Activated naive CD8-positive, alpha-beta T cell treated with anti-CD3 and anti-CD28 coated beads, Interleukin-2, amount 50 U/mL, for 16 hours (primary cell): ENCODE data around the gene PRR36.

ENCODE experiments used
- DNase-seq: peaks from one replicate; pipeline ENCODE4 v3.0.0-alpha.2; 2020; ENCODE audit warnings: low read depth, low spot score

The PRR36 gene

DNA sequence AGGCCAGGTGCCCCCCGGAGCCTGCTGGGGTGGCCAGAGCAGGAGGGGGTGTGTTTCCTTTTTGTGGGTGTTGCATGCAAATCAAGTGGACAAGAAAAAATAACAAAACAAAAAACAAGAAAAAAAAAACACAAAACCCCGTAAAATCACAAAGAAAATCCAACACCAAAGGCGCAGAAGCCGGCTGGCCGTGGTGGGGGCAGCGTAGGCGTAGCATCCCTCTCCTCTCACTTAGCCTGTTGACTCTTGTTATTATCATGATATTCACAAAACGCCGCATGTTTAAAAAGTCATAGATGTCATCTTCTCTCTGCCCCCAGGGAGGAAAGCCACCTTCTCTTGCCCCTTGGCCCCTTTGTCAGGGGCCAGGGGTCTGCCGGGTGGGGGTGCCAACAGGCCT, 39.5 kb upstream of the PRR36 start:
- DNase-seq = no peak

DNA sequence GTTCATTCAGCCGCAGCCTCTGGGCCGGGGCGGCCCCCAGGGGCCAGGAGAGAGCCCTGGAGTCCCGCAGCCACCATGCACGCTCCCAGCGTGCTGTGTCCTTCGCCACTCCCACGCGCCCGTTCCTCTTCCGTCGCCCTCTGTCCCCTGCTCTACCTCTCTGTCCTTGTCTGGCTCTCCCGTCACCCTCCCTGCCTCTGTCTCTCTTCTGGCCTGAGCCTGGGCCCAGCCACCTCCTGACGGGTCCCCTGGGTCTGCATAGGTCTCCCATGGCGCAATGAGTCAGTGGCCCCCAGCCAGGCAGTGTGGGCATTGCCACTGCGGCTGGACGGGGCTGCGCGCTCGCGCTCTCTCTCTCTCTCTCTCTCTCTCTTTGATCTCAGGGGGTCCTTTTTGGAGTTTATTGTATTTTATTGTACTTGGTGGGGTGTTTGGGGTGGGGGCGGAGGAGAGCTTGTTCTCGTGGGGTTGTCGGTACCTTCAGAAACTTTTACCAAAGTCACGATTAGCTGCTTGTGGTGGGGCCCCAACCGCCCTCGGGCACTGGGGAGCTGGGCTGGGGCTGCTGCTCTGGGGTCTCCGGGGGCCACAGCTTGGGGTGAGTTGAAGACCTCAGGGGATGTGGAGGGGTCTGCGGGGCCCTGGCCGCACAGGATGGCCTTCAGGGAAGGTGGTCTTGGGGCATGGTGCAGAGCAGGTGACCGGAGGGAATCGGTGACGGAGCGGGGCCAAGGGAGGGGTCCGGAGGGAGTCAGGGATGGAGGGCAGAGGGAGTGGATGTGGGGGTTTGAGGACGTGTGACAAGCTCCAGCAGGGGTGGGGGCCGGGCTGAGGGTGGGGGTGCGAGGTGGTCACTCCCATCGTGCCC, 38.7 kb upstream of the PRR36 start:
- DNase-seq = no peak

DNA sequence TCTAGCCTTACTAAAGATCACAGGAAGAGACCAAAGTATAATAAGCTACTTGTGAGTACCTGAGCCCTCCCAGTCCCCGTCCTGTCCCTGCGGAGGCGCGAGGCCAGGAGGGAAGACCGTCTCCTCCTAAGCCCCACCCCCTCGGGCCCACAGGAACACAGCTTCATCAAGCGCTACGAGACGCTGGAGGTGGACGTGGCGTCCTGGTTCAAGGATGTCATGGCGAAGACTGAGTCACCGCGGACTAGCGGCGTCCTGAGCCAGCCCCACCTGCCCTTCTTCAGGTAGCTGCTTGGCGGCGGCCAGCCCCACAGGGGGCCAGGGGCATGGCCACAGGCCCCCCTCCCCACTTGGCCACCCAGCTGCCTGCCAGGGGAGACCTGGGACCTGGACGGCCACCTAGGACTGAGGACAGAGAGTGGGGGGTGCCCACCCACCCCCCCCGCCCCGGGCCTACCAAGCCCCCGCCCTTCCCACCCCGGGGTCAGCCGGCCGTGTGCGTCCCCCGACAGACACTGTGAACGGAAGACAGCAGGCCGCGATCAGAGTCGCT, 38.0 kb upstream of the PRR36 start:
- no peak for DNase-seq

DNA sequence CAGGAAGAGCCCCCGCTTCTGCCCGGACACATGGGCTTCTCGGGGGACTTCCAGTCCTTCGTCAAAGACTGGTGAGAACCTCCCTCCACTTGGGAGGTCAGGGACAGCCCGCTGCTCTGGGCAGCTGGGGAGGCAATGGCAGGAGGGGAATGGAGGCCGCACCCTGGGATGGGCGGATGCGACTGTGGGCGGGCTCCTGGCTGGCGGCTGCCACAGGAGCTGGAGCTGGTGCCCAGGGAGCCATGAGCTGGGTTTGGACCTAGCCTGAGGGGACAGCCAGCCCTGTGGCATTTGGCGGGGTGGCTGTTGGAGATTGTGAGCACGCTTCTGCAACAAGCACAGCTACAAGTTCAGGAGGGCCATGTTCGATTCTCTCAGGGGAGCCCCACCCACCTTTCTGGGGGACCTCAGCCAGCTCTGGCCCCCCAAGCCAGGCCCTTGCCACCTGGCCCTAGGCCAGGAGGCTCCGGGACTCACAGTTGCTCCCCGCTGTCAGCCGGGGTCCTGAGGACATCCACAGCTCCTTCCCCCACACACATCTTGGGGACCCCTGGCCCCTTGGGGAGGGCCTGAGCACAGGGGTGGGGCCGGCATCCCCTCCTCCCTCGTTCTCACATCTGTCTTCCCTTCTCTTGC, 37.4 kb upstream of the PRR36 start:
- DNase-seq = no peak

DNA sequence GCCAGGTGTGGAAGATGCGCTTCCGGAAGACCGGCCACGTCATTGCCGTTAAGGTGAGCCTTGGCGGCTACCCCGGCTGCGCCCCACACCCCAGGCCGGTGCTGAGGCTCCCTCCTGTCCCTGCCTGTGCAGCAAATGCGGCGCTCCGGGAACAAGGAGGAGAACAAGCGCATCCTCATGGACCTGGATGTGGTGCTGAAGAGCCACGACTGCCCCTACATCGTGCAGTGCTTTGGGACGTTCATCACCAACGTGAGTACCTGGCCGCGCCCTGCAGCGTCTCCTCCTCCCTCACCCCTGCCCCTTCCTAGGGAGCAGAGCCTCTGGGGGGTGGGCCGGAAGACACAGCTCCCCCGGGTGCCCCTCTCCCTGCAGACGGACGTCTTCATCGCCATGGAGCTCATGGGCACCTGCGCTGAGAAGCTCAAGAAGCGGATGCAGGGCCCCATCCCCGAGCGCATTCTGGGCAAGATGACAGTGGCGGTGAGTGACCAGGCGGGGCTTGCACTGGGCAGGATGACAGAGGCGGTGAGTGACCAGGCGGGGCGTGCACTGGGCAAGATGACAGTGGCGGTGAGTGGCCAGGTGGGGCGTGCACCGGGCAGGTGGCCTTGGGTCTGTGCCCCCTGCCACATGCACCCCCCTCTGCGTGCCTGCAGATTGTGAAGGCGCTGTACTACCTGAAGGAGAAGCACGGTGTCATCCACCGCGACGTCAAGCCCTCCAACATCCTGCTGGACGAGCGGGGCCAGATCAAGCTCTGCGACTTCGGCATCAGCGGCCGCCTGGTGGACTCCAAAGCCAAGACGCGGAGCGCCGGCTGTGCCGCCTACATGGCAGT, 36.4 kb upstream of the PRR36 start:
- no peak for DNase-seq

DNA sequence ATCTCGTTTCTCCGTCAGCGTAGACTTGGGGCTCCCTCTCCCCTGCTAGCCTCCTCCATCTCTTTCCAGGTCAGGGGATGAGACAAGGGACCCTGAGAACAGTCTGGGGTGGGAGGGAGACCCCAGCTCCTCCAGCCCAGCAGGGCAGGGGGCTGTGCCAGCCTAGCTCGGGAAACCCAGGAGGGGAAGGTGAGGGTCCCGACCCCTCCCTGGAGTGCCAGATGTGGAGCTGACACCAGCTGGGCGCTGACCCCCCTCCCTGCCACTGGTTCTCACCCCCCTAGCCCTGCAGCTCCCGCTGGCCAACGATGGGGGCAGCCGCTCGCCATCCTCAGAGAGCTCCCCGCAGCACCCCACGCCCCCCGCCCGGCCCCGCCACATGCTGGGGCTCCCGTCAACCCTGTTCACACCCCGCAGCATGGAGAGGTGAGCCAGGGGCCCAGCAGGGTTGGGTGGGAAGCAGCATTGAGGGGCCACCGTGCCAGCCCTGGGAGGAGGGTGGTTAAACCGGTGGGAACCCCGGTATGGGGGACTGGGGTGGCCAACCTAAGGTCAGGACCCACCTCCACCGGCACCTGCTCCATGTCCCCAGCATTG, 35.4 kb upstream of the PRR36 start:
- no peak for DNase-seq

DNA sequence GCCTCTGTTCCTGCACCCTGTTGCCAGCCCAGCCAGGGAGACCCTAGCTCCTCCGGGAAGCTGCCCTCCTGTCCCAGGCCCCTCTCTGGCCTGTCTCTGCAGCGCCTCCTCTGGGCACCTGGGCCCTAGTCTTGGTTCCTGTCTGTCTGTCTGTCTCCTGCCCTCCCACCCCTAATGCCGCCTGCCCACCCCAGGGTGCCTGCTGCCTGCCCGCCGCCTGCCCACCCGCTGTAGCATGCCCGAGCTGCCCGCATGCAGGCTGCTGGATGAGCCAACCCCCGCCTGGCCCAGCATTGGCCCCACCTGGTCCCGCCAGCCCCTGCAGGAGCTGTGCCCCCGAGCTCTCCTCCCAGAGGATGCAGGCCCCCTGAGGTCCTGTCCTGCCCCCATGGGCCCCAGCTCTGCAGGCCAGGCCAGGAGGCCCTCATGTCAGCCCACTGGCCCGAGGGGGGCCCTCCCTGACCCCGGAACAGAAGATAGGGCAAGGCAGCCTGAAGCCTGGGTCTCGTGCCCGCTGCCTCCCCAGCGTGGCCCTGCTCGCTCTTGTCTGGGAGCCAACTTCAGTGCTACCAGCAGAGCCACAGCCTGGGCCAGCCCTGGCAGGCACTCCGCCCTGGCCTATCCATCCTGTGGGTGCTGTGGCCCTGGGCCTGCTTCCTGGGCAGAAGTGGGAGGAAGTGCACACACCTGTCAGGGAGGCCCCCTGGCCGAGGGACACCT, 34.7 kb upstream of the PRR36 start:
- no peak for DNase-seq

DNA sequence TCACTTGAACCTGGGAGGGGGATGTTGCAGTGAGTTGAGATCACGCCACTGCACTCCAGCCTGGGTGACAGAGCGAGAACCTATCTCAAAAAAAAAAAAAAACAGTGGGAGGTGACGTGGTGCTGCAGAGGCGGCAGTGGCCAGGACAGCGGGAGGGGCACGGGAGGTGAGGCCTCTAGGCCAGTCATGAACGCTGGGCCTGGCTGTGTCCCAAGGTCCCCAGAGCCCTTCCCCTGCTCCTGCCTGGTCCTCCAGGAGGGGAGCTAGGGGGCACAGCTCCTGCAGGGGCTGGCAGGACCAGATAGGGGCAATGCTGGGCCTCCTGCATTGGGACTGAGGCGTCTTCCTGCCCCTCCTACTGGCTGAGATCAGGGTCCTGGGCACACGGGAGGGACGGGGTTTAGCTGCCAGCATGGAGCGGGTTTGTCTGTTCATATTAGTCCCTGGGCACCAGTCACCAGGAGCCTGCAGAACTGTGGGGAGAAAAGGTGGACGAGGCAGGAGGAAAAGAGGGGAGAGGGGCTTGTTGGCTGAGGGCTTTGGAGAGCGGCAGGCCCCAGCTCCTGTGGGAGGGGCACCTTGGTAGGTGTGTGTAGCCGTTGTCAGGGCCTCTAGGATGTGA, 34.0 kb upstream of the PRR36 start:
- DNase-seq = no peak

DNA sequence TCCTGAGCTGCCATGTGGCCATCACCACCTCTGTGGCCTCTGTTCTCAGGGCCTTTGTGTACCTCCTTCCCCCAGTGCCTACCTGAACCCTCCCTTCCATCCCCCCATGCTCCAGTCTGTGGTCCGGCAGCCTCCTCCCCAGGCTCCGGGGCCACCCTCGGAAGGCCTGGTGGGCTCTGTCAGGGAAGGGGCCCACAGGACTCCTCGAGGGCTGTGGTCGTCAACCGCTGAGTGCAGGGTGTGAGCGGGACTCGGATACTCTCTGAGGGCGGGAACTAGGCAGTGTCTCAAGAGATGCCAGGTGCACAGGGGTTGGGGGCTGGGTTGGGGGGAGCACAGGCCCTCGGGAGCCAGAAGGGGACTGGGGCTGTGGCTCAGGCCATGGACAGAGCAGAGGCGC, 33.4 kb upstream of the PRR36 start:
- DNase-seq = no peak

DNA sequence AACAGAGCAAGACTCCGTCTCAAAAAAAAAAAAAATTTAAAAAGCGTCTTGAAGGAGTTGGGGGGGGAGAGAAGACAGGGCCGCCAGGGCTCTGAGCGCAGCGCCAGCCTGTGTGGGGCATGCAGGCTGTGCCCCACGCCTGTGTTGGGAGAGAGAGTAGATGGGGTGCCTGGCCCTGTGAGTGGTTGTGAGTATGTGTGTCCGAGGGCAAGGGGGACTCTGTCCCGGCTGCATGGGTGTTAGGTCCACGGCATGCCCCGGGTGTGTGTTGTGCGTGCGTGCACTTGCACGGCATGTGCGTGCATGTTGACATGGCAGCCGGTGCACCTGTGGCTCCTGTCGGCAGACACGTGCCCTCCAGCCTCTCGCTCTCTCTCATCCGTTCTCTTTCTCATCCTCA, 32.9 kb upstream of the PRR36 start:
- DNase-seq = no peak

DNA sequence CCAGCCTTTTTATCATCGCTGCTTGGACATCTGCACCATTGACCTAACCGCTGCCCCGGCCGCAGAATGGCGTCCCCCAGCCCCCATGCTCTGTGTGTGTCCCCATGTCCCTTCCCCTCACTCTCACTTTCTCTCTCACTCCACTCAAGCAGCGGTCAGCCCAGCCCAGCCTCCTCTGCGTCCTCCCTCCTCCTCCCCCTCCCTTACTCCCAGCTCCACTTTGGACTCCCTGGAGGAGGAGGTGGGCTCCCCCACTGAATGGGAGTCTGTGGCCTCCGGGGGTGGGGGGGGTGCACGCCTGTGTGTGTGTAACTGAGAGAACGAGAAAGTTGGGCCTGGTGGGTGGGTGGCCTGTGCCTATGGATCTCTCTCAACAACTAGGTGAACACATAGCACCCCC, 31.7 kb upstream of the PRR36 start:
- DNase-seq = no peak

DNA sequence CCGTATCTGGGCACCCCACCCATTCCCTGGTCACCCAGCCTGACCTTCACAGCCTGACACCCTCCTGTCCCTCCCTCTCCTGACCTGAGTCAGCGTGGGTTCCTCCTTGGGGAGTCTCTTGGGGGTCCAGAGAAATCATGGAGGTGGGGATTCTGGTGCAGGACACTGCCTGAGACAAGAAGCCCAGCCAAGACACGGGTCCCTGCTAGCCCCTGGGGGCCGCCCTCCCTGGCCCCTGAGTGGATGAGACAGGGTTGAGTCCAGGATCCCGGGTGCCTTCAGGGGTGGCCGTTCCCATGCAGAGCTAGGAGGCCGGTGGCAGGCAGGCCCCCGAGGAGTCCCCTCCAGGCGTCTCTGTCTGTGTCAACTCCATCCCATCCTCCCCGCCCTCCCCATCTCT, 31.1 kb upstream of the PRR36 start:
- no peak for DNase-seq

DNA sequence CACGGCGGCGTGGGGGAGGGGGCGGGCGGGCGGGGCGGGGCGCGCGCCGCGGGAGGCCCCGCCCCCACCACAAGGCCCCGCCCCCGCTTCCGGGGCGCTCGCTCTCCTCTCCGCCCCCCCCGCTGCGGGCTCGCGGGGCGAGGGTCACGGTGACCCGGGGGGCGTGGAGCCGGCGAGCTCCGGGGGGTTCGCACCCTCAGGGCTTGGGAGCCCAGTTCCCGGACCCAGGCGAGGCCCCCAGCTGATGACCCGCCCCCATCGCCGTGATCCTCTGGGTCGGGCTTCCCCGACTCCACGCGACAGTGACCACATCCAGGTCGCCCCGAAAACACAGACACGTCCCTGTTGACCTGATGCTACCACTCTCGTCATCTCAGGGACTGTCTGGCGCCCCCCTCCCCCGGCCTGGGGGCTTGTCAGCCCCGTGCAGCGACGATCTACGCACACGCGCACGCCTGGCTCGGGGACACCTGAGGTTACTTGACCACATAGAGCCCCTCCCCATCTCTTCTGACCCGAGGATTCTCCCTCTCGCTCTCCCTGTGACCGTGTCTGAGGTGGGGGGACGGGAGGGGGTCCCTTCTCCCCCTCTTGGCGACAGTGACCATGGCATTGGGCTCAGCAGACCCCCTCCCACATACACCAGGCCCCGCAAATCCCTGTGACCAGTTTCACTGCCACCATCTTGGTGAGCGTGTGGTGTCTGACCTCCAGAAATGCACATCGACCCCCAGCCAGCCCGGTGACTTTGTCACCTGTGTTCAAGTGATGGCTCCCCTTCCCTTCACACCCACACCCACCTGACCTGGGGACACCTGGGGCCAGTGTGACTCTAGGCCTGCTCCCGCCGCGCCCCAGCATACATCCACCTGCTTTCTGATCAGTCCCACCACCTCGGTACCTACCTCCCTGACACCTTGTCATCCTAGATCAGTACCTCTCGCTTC, 30.2 kb upstream of the PRR36 start:
- DNase-seq = peak; percentile 20

DNA sequence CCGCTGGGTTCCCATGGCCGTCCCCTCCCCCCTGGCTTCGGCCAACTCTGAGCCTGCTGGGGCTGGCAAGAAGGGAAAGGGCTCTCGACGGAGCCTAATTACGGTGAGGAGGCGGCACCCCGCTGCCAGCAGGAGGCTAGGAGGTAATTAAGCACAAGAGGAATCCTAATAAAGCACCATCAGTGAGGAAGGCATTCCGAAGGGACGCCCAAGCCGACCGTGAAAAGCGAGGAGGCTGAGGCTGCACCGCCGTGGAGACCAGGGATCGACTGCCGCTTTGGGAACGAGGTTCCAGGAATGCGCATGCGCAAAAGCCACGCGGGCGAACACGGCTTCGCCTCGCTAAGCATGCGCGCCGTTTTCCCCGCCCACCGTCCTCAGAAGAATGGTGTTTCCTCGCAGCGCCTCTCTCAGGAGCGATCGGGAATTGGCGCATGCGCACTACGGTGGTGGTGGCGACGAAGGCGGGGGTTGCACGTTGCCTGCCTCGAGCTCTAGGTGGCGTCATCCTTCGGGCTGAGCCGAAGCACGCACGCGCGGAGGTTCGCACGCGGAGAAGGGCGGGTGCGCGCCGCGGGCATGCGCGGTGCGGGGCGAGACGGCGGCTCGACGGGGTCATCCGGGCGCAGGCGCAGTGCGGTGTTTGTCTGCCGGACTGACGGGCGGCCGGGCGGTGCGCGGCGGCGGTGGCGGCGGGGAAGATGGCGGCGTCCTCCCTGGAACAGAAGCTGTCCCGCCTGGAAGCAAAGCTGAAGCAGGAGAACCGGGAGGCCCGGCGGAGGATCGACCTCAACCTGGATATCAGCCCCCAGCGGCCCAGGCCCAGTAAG, 29.3 kb upstream of the PRR36 start, which contains the start of gene MAP2K7:
Gene MAP2K7 (plus strand): TSS at position 634 of the 830 bp plus-strand sequence. CDS start 68 bp downstream, at position 702.
- peak; percentile 100 for DNase-seq

DNA sequence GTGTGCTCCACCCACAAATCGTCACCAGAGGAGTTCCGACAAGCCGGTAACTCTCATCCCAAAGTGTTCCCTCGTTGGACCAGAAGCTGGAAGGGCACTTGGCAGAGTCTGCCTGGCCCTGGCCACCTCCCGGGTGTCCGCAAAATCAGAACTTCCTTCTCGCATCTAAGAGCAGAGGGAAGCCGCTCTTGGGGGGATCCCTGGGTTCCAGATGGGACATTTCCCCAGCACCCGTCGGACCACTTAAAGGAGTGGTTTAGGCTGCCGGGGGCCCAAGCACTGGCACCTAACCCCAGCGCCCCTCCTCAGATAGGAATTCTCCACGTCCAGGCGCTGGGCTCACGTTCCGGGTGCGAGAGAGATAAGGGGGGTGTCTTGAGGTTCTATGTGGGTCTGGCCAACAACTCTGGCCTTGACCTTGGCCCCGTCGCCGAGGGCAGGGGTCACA, 28.6 kb upstream of the PRR36 start:
- no peak for DNase-seq

DNA sequence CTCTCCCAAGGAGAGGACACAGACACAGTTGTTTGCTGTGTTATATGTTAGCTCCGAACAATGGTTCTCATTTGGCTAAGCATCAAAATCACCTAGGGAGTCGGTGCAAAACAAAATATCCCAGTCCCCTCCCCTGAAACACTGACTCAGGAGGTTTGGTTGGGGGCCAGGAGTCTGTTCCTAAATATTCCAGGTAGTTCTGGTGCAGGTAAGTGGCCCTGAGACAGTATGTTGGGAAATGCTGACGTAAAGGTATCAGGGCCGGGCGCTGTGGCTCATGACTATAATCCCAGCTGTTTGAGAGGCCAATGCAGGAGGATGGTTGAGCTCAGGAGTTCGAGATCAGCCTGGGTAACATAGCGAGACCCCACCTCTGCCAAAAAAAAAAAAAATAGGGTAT, 27.1 kb upstream of the PRR36 start:
- DNase-seq = no peak

DNA sequence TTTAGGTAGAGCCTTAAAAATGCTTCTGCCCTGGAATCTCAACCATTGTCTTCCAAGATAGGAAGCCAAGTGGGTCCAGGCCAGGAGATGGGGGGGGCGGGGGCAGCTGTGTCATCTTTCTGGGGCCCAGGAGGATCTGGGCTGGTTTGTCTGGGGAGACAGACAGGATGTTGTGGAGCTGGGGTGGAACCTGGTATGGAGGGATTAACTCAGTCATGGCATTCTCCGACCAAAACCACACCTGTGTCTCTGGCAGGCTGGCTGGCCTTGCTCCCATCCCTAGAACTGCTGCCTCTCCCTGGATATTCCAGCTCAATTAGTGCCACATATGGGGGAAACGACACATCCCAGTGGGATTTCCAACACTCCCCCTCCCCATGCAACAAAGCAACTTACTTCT, 26.7 kb upstream of the PRR36 start:
- DNase-seq = no peak

DNA sequence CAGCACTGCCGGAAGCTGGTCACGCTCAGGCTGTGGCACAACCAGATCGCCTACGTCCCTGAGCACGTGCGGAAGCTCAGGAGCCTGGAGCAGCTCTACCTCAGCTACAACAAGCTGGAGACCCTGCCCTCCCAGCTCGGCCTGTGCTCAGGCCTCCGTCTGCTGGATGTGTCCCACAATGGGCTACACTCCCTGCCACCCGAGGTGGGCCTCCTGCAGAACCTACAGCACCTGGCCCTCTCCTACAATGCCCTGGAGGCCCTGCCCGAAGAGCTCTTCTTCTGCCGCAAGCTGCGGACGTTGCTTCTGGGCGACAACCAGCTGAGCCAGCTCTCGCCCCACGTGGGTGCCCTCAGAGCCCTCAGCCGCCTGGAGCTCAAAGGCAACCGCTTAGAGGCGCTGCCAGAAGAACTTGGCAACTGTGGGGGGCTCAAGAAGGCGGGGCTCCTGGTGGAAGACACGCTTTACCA, 26.2 kb upstream of the PRR36 start:
- no peak for DNase-seq
